ENCODE results near the gene CDHR5. TPM values are rescaled to one million over a fixed set of nuclear protein-coding genes. Genes with fewer than 3 reads are reported as not detected.

CDHR5 gene
- total RNA-seq, 4 donors from 2014 or later: 0.26 to 0.55 (median 0.29) TPM; not detected in 1

GRCh38 chr11:643849-644738 lies 19.3 kb upstream of the CDHR5 start:
- H3K36me3 ChIP-seq: no peaks in the 10 kb centered on the region
- no peak overlapping the region for H3K27ac ChIP-seq
- no peak overlapping the region for H3K4me3 ChIP-seq
- H3K4me1 ChIP-seq: no peaks in the 10 kb centered on the region
- TF ChIP-seq POLR2A (IDR thresholded peaks at IDR 0.05): no peak
- TF ChIP-seq CTCF (IDR thresholded peaks at IDR 0.05): no peak
- no peaks in the 10 kb centered on the region for H3K27me3 ChIP-seq
- no peaks in the 10 kb centered on the region for H3K9me3 ChIP-seq
- intact Hi-C loops (cut with DNase I; ENCODE audit: low total_unique reads): no loop called here
- no peak for DNase-seq

GRCh38 chr11:643366-643765 lies 18.6 kb upstream of the CDHR5 start:
- Histone ChIP-seq H3K4me1 (no peaks in the 10 kb centered on the region), H3K4me3 (no peak overlapping the region), H3K9me3 (no peaks in the 10 kb centered on the region), H3K27me3 (no peaks in the 10 kb centered on the region), H3K36me3 (no peaks in the 10 kb centered on the region), H3K27ac (no peak overlapping the region)
- TF ChIP-seq POLR2A (IDR thresholded peaks at IDR 0.05) (no peak), CTCF (IDR thresholded peaks at IDR 0.05) (no peak)
- intact Hi-C loops (cut with DNase I; ENCODE audit: low total_unique reads): no loop called here
- no peak for DNase-seq

DNA sequence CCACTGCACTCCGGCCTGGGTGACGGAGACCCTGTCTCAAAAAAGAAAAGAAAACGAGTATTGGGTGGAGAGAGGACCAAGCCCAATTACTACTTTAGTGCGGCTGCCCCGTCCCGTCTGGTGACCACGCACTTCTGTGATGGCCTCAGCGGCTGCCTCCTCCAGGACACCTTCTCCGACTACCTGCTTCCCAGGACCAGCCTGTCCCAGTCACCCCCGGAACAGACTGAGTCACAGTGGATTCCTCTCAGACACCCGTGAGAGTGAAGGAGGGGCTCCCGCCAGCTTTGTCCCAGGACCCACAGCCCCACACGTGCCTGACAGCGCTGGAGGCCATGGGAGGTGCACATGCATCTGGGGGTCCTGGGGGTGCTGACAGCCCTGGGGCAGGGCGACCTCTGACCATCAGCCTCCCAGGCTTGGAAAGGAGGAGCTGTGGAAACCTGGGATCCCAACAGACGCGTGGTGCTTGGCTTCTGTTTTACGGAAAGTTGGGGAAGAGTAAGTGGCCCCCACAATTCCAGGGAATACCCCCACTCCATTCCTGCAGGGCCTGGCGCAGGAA lies 17.1 kb upstream of the CDHR5 start:
- TF ChIP-seq CTCF (IDR thresholded peaks at IDR 0.05) (no peak), POLR2A (IDR thresholded peaks at IDR 0.05) (no peak)
- Histone ChIP-seq H3K27ac (no peak overlapping the region), H3K9me3 (no peaks in the 10 kb centered on the region), H3K4me1 (peaks cover 0 to 11% of the 10 kb centered on the region in 2 donors), H3K4me3 (no peak overlapping the region), H3K36me3 (no peaks in the 10 kb centered on the region), H3K27me3 (no peaks in the 10 kb centered on the region)
- intact Hi-C loops (cut with DNase I; ENCODE audit: low total_unique reads): no loop called here
- no peak for DNase-seq

DNA sequence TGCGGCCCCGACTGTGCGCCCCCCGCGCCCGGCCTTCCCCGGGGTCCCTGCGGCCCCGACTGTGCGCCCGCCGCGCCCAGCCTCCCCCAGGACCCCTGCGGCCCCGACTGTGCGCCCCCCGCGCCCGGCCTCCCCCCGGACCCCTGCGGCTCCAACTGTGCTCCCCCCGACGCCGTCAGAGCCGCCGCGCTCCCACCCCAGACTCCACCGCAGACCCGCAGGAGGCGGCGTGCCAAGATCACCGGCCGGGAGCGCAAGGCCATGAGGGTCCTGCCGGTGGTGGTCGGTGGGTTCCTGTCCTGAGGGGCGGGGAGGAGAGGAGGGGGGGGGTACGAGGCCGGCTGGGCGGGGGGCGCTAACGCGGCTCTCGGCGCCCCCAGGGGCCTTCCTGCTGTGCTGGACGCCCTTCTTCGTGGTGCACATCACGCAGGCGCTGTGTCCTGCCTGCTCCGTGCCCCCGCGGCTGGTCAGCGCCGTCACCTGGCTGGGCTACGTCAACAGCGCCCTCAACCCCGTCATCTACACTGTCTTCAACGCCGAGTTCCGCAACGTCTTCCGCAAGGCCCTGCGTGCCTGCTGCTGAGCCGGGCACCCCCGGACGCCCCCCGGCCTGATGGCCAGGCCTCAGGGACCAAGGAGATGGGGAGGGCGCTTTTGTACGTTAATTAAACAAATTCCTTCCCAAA lies 15.4 kb upstream of the CDHR5 start:
- no peaks in the 10 kb centered on the region for H3K9me3 ChIP-seq
- intact Hi-C loops (cut with DNase I; ENCODE audit: low total_unique reads): no loop called here
- peaks cover 0 to 16% of the 10 kb centered on the region in 2 donors for H3K4me1 ChIP-seq
- no peaks in the 10 kb centered on the region for H3K27me3 ChIP-seq
- no peaks in the 10 kb centered on the region for H3K36me3 ChIP-seq
- TF ChIP-seq CTCF (IDR thresholded peaks at IDR 0.05) (no peak), POLR2A (IDR thresholded peaks at IDR 0.05) (no peak)
- H3K4me3 ChIP-seq: no peak overlapping the region
- DNase-seq: no peak
- no peak overlapping the region for H3K27ac ChIP-seq
